GM08714 (cell line): Measurements from ENCODE around the gene LRRC23.
"Not testable (repeated sequence)": the region's sequence is repeated elsewhere in the genome, so short reads cannot be mapped to it uniquely, and the experiment has no call there.

ENCODE experiments used
- H3K4me3 ChIP-seq: fragments of 200-500 bp; sonication (Bioruptor generic); 2 replicates; pipeline ENCODE4 v1.5.1; 2014; ENCODE audit warnings: mild to moderate bottlenecking, low read length, inconsistent platforms
- ZNF274 ChIP-seq: IDR thresholded peaks from 2 replicates; pipeline ENCODE4 v1.6.1; 2012; ENCODE audit warnings: mild to moderate bottlenecking, low read depth, low read length

Gene LRRC23

DNA sequence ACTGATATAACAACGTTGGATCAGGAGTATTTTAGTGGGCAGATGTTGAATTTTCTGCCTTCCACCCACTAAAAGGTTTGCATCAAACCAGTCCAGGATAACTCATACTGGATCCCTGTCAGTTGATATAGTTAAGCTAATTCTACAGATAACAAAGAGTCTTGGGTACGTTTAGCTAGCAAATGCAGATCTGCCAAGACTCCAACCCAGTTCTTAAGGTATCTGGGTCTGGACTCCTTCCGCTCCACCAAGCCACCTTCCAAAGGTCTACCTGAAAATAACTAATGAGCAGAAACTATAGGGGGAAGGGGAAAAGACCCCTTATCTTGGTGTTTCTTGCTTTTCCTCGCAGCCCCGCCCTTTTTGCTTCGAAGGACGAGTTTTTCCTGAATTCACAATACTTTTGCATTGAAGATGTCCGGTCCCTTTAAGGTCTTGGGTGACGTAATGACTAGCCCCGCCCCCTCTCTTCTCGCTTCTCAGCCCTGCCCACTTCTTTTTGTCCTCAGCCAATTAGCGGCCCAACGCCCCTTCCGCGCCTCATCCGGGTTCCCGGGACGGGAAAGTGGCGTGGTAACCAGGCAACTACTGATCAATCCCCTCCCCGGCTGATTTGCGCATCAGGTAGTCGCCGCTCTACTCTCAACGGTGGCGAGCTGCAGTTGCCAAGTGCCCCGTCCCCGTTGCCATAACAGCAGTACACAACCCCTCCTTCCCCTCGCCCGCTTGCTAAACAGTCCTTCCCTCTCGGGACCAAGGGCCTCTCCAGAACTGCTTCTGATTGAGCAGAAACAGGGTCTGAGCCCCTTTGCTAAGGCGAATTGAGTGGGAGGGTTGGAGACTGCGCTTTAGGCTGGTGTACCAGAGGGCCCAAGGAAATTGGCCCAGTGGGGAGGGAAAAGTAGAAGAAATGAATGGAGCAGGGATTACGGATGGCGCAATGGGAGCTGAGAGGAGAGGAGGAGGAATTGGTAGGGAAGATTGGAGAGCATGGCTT, at the start of gene LRRC23:
TSS of gene LRRC23 (plus strand) at position 543 of the 997 bp plus-strand sequence. CDS start 812 bp downstream, outside the sequence.
- TF ChIP-seq ZNF274: no peak
- H3K4me3 ChIP-seq: peak within 1 kb of the TSS; percentile 71

- no peak overlapping the region for H3K4me3 ChIP-seq
- TF ChIP-seq ZNF274: no peak
These were observed 49.3 kb upstream of the LRRC23 start for GRCh38 chr12:6855322-6855721.

GRCh38 chr12:6858799-6859198, 45.8 kb upstream of the LRRC23 start:
- TF ChIP-seq ZNF274: no peak
- no peak overlapping the region for H3K4me3 ChIP-seq

DNA sequence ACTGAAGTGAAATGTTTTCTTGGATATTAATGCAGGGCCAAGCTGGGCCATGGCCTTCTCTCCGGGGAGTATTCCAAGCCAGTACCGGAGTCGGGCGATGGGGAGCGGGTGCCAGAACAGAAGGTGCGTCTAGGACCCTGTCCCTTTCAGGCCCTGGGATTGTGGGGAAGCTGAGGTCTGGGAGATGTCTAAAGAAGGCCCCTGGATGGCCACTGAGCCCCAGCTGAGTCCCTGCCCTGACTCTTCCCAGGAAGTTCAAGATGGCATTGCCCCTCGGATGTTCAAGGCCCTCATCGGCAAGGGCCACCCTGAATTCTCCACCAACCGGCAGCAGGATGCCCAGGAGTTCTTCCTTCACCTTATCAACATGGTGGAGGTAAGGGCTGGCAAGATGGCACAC, 44.5 kb upstream of the LRRC23 start:
- TF ChIP-seq ZNF274: no peak
- no peak overlapping the region for H3K4me3 ChIP-seq

- no peak overlapping the region for H3K4me3 ChIP-seq
- TF ChIP-seq ZNF274: no peak
These were observed 43.7 kb upstream of the LRRC23 start for GRCh38 chr12:6860942-6861341.

DNA sequence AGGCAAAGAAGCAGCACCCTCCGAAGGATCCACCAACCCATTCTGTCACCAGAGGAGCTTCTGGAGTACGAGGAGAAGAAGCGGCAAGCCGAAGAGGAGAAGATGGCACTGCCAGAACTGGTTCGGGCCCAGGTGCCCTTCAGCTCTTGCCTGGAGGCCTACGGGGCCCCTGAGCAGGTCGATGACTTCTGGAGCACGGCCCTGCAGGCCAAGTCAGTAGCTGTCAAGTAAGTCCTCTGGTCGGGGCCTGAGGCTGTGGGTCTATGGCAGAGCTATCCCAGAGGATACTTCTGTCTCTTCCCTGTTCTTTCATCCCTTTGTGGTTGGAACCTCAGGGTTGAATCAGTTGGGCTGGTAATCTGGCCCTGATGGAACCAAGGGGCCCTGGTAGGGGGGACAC, 43.2 kb upstream of the LRRC23 start:
- TF ChIP-seq ZNF274: no peak

DNA sequence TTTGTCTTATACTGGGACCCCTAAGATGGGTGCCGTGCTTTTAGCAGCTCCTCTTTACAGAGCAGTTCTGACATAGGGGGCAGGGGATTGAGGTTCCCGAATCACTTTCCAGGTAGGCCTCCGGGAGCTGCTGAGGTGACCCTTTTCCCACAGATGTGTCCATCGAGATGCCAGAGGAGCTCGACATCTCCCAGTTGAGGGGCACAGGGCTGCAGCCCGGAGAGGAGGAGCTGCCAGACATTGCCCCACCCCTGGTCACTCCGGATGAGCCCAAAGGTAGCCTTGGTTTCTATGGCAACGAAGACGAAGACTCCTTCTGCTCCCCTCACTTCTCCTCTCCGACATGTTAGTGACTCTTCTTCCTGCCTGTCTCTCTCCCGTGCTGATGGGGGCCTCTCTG, 41.6 kb upstream of the LRRC23 start:
- TF ChIP-seq ZNF274: no peak

More for the DNA sequence above, 43.2 kb upstream of the LRRC23 start:
- no peak overlapping the region for H3K4me3 ChIP-seq

DNA sequence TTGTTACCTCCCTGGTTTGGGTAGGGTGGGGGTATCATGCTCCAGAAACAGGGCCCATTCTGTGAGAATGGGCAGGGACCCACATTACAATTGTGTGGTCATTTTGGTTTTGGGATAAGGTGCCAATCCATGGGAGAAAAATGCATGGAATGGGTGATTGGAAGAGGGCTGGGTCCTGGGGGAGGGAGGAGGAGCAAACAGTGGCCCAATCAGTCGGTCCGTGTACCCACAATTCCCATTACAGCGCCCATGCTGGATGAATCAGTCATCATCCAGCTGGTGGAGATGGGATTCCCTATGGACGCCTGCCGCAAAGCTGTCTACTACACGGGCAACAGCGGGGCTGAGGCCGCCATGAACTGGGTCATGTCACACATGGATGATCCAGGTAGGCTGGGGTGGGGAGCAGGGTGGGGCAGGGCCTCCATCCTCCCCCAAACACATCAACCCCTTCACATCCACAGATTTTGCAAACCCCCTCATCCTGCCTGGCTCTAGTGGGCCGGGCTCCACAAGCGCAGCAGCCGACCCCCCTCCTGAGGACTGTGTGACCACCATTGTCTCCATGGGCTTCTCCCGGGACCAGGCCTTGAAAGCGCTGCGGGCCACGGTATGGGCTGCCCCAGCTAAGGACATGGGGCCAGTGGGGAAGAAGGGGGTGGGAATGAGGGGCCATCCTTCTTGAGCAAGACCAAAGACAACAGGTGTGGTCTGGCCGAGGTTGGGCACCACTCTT, 40.9 kb upstream of the LRRC23 start:
- no peak overlapping the region for H3K4me3 ChIP-seq
- TF ChIP-seq ZNF274: no peak

More for the DNA sequence above, 41.6 kb upstream of the LRRC23 start:
- H3K4me3 ChIP-seq: no peak overlapping the region

- not testable (repeated sequence) for H3K4me3 ChIP-seq
These were observed 39.3 kb upstream of the LRRC23 start for GRCh38 chr12:6865307-6865706.

GRCh38 chr12:6866163-6866919, 38.3 kb upstream of the LRRC23 start:
- no peak overlapping the region; the same call in 1 of the 2 replicates for H3K4me3 ChIP-seq
- no peak for TF ChIP-seq ZNF274

- TF ChIP-seq ZNF274: no peak
- peak overlapping the region; percentile 39; the same call in 1 of the 2 replicates for H3K4me3 ChIP-seq
These were observed 37.7 kb upstream of the LRRC23 start for GRCh38 chr12:6866920-6867412.

- H3K4me3 ChIP-seq: peak within 1 kb of the TSS; percentile 77
- TF ChIP-seq ZNF274: no peak
These were observed 37.0 kb upstream of the LRRC23 start, which contains the start of gene TPI1 for GRCh38 chr12:6867413-6868210. TPI1 (plus strand) TSS chr12:6867531; CDS start chr12:6867567, 36 bp downstream.

- no peak for TF ChIP-seq ZNF274
- H3K4me3 ChIP-seq: peak overlapping the region; percentile 77
These were observed 36.2 kb upstream of the LRRC23 start for GRCh38 chr12:6868211-6869048.
